GM12878 (cell line): ENCODE results near the gene RTN4RL1. TPM values are rescaled to one million over a fixed set of nuclear protein-coding genes. Genes with fewer than 3 reads are reported as not detected.

Experiments used
- CHD4 ChIP-seq: fragments of 200-600 bp; sonication (generic); IDR thresholded peaks from 2 replicates; pipeline ENCODE4 v1.6.1; 2016; ENCODE audit warnings: mild to moderate bottlenecking
- CTCF ChIP-seq, 3 experiments: IDR thresholded peaks in 2 of 3; conservative IDR thresholded peaks in 1 of 3; 2 replicates each; pipeline ENCODE4 v1.5.1; 2011; ENCODE audit warnings: low read depth in 3 of 3, low read length in 3 of 3, mild to moderate bottlenecking in 3 of 3, control low read depth in 2 of 3, moderate library complexity in 2 of 3, inconsistent platforms in 1 of 3, mixed read lengths in 1 of 3; ENCODE audit not compliant: control insufficient read depth in 2 of 3, insufficient read depth in 1 of 3; ENCODE audit errors: extremely low read depth in 1 of 3
- KAT2A ChIP-seq: conservative IDR thresholded peaks from 2 replicates; pipeline ENCODE4 v1.6.1; 2011; ENCODE audit warnings: low read depth, low read length; ENCODE audit not compliant: control insufficient read depth
- NFXL1 ChIP-seq: fragments of 450-650 bp; IDR thresholded peaks from 2 replicates; pipeline ENCODE4 v1.6.1; 2017; ENCODE audit warnings: antibody characterized with exemption, mild to moderate bottlenecking, borderline replicate concordance
- POLR2A ChIP-seq: IDR thresholded peaks from 2 replicates; pipeline ENCODE4 v1.6.1; 2011; ENCODE audit warnings: low read depth, mild to moderate bottlenecking, low read length
- TAF1 ChIP-seq: IDR thresholded peaks from 2 replicates; pipeline ENCODE4 v1.6.1; 2011; ENCODE audit warnings: mild to moderate bottlenecking, low read depth, low read length, borderline replicate concordance
- TBL1XR1 ChIP-seq: IDR thresholded peaks from 2 replicates; pipeline ENCODE4 v1.6.1; 2012; ENCODE audit warnings: low read depth, low read length, improper control_type of control experiment
- TCF7 ChIP-seq: IDR thresholded peaks from 2 replicates; pipeline ENCODE4 v1.6.1; 2014; ENCODE audit warnings: antibody characterized with exemption, borderline replicate concordance
- ZNF622 ChIP-seq: fragments of 450-650 bp; IDR thresholded peaks from 2 replicates; pipeline ENCODE4 v1.6.1; 2017; ENCODE audit warnings: mild to moderate bottlenecking, inconsistent platforms
- polyA plus RNA-seq, 11 experiments: library from polyadenylated mRNA; depleted of rRNA in 4 of 11; unstranded in 6 of 11; stranded (reverse) in 5 of 11; fragments of >200 nt; fragmentation: Nextera tagmentation in 4 of 11; fragmentation: Illumina TruSeq in 1 of 11; extraction: Ambion mirVana in 4 of 11; extraction: Trizol in 1 of 11; gene quantifications; 1 replicate in 1 of 11; 2 replicates in 10 of 11; pipeline versions ENCODE4 v1.2.1 to v1.2.3, GENCODE V29; 2011 to 2016; ENCODE audit warnings: inconsistent platforms in 2 of 11, missing spikeins in 2 of 11, low read depth in 1 of 11
- total RNA-seq, 4 experiments: library from RNA; depleted of rRNA in 3 of 4; stranded (reverse); fragments of >200 nt in 3 of 4; fragmentation: Illumina TruSeq in 1 of 4; extraction: Trizol in 1 of 4; gene quantifications; 2 replicates each; pipeline versions ENCODE4 v1.2.1 to v1.2.3, GENCODE V29; 2013 to 2021
- TF ChIP-seq, protein P1 (sequence below): IDR thresholded peaks from 2 replicates; pipeline ENCODE4 v1.6.1; 2011; ENCODE audit warnings: borderline replicate concordance, low read depth, mild to moderate bottlenecking, moderate library complexity, low read length; ENCODE audit not compliant: insufficient read depth, poor library complexity, severe bottlenecking

RTN4RL1 gene
- total and polyA plus RNA-seq, 10 of the 15 experiments (the other 5 are each of a cell fraction or from before 2014, with no cell fraction given) = 0.08 to 0.11 (median 0.10) TPM; not detected in 7

DNA sequence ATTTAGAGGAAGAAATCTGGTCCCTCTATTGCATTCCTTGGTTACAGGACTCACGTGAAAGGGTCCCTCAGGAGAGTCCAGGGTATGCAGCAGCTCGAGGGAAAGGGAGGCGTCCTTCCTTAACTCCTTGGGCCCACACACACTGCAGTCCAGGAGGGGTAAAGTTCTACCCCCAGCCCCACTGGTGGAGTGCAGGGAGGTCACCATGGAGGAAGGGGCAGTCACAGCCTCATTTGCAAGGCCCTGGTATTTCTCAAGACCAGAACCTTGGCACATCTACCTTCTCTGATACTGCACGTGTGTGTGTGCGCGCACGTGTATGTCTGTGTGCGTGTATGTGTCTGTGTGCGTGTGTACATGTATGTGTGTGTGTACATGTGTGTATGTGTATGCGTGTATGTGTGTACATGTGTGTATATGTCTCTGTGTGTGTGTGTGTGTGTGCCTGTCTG is 40.8 kb upstream of the RTN4RL1 start (continued):
- no peak for TF ChIP-seq ZNF622
- TF ChIP-seq TBL1XR1 = no peak
- TF ChIP-seq TCF7 = no peak
- TF ChIP-seq, protein P1, sequence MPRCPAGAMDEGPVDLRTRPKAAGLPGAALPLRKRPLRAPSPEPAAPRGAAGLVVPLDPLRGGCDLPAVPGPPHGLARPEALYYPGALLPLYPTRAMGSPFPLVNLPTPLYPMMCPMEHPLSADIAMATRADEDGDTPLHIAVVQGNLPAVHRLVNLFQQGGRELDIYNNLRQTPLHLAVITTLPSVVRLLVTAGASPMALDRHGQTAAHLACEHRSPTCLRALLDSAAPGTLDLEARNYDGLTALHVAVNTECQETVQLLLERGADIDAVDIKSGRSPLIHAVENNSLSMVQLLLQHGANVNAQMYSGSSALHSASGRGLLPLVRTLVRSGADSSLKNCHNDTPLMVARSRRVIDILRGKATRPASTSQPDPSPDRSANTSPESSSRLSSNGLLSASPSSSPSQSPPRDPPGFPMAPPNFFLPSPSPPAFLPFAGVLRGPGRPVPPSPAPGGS = peak; percentile 78
- no peak for TF ChIP-seq TAF1
- peak; percentile 83 for TF ChIP-seq POLR2A
- TF ChIP-seq NFXL1 = no peak
- TF ChIP-seq CTCF (IDR thresholded peaks at IDR 0.05 in 2 of 3, conservative IDR thresholded peaks at IDR 0.05 in 1 of 3; ENCODE audit: control insufficient read depth in 2 of 3, extremely low read depth in 1 of 3, insufficient read depth in 1 of 3, low read depth in 3 of 3, low read length in 3 of 3) = no peak
- TF ChIP-seq KAT2A = no peak
- no peak for TF ChIP-seq CHD4
